ENCODE data around the gene LRRC8D. TPM values are rescaled to one million over a fixed set of nuclear protein-coding genes. Genes with fewer than 3 reads are reported as not detected.

Gene LRRC8D
- total and polyA plus RNA-seq, 2 experiments from 2014 or later = 30.1 to 30.7 TPM

- Histone ChIP-seq H3K27me3 (replicated peaks; ENCODE audit: insufficient read depth) (peaks cover 8% of the 10 kb centered on the region), H3K36me3 (ENCODE audit: low read depth) (no peaks in the 10 kb centered on the region), H3K9ac (peak overlapping the region; percentile 74), H3K9me3 (ENCODE audit: low read depth) (no peaks in the 10 kb centered on the region), H2AFZ (peak overlapping the region; percentile 94), H3K27ac (no peak overlapping the region), H3K4me1 (ENCODE audit: insufficient read depth) (peaks cover 16% of the 10 kb centered on the region), H3F3A (ENCODE audit: insufficient read depth) (no peaks in the 10 kb centered on the region), H3K79me2 (ENCODE audit: insufficient read depth) (no peaks in the 10 kb centered on the region), H3K9me2 (ENCODE audit: insufficient read depth) (no peaks in the 10 kb centered on the region), H3K4me3 (peak overlapping the region; percentile 85), H4K20me1 (ENCODE audit: insufficient read depth) (no peaks in the 10 kb centered on the region), H3K4me2 (ENCODE audit: unreplicated experiment) (peak overlapping the region; percentile 98)
- TF ChIP-seq EZH2phosphoT487 (IDR thresholded peaks at IDR 0.05; ENCODE audit: insufficient read depth, low read depth) = no peak
- in situ Hi-C loops (cut with MboI) = no loop called here
- peak; percentile 68 for DNase-seq
- 4% methylated on average over 46 to 48 of the region's 73 CpGs for WGBS, 2 experiments (ENCODE audit: low coverage in 1 of 2, low lambda C conversion rate in 2 of 2, missing lambda C conversion rate in 2 of 2)
These were observed 683 bp downstream of the LRRC8D start for GRCh38 chr1:89821322-89822108.

GRCh38 chr1:89822109-89822962 lies 1.5 kb downstream of the LRRC8D start:
- H4K20me1 ChIP-seq (ENCODE audit: insufficient read depth) = no peaks in the 10 kb centered on the region
- peaks cover 16% of the 10 kb centered on the region for H3K4me1 ChIP-seq (ENCODE audit: insufficient read depth)
- in situ Hi-C loops (cut with MboI) = no loop called here
- peak overlapping the region; percentile 85 for H3K4me3 ChIP-seq
- H3K27me3 ChIP-seq (replicated peaks; ENCODE audit: insufficient read depth) = peaks cover 8% of the 10 kb centered on the region
- no peaks in the 10 kb centered on the region for H3K9me2 ChIP-seq (ENCODE audit: insufficient read depth)
- WGBS, 2 experiments (ENCODE audit: low coverage in 1 of 2, low lambda C conversion rate in 2 of 2, missing lambda C conversion rate in 2 of 2) = 72 to 75% methylated on average over 17 of the region's 17 CpGs
- DNase-seq = no peak
- no peaks in the 10 kb centered on the region for H3K9me3 ChIP-seq (ENCODE audit: low read depth)
- no peaks in the 10 kb centered on the region for H3K36me3 ChIP-seq (ENCODE audit: low read depth)
- H2AFZ ChIP-seq = peak overlapping the region; percentile 94
- H3K79me2 ChIP-seq (ENCODE audit: insufficient read depth) = no peaks in the 10 kb centered on the region
- TF ChIP-seq EZH2phosphoT487 (IDR thresholded peaks at IDR 0.05; ENCODE audit: insufficient read depth, low read depth) = no peak
- TF ChIP-seq EZH2 (IDR thresholded peaks at IDR 0.05; ENCODE audit: insufficient read depth, poor library complexity, severe bottlenecking) = no peak
- H3K9ac ChIP-seq = peak overlapping the region; percentile 74; the same call in 1 of the 2 replicates
- no peaks in the 10 kb centered on the region for H3F3A ChIP-seq (ENCODE audit: insufficient read depth)
- no peak overlapping the region for H3K27ac ChIP-seq
- peak overlapping the region; percentile 98 for H3K4me2 ChIP-seq (ENCODE audit: unreplicated experiment)

GRCh38 chr1:89822999-89823628 lies 2.3 kb downstream of the LRRC8D start:
- DNase-seq = peak; percentile 71
- peak overlapping the region; percentile 27 for H3K9ac ChIP-seq
- H3K4me2 ChIP-seq (ENCODE audit: unreplicated experiment) = peak overlapping the region; percentile 32

GRCh38 chr1:89823679-89824292 lies 3.0 kb downstream of the LRRC8D start:
- no peak overlapping the region for H3K27ac ChIP-seq

More at GRCh38 chr1:89822999-89823628, 2.3 kb downstream of the LRRC8D start:
- Histone ChIP-seq H3K9me2 (ENCODE audit: insufficient read depth) (no peaks in the 10 kb centered on the region), H3K4me1 (ENCODE audit: insufficient read depth) (peaks cover 16% of the 10 kb centered on the region), H3K79me2 (ENCODE audit: insufficient read depth) (no peaks in the 10 kb centered on the region), H3K27ac (no peak overlapping the region), H3F3A (ENCODE audit: insufficient read depth) (no peaks in the 10 kb centered on the region), H3K9me3 (ENCODE audit: low read depth) (no peaks in the 10 kb centered on the region), H3K36me3 (ENCODE audit: low read depth) (no peaks in the 10 kb centered on the region), H2AFZ (peak overlapping the region; percentile 56), H3K4me3 (peak overlapping the region; percentile 85; the same call in 1 of the 2 replicates), H3K27me3 (replicated peaks; ENCODE audit: insufficient read depth) (peaks cover 8% of the 10 kb centered on the region), H4K20me1 (ENCODE audit: insufficient read depth) (no peaks in the 10 kb centered on the region)
- in situ Hi-C loops (cut with MboI) = no loop called here
- WGBS, 2 experiments (ENCODE audit: low coverage in 1 of 2, low lambda C conversion rate in 2 of 2, missing lambda C conversion rate in 2 of 2) = 64 to 67% methylated on average over 4 of the region's 4 CpGs
- TF ChIP-seq EZH2phosphoT487 (IDR thresholded peaks at IDR 0.05; ENCODE audit: insufficient read depth, low read depth) (no peak), EZH2 (IDR thresholded peaks at IDR 0.05; ENCODE audit: insufficient read depth, poor library complexity, severe bottlenecking) (no peak)

More at GRCh38 chr1:89823679-89824292, 3.0 kb downstream of the LRRC8D start:
- in situ Hi-C loops (cut with MboI) = no loop called here
- Histone ChIP-seq H3K79me2 (ENCODE audit: insufficient read depth) (no peaks in the 10 kb centered on the region), H3K4me1 (ENCODE audit: insufficient read depth) (peaks cover 16% of the 10 kb centered on the region), H3K9ac (peak overlapping the region; percentile 27), H3F3A (ENCODE audit: insufficient read depth) (no peaks in the 10 kb centered on the region), H3K4me2 (ENCODE audit: unreplicated experiment) (peak overlapping the region; percentile 32), H3K9me2 (ENCODE audit: insufficient read depth) (no peaks in the 10 kb centered on the region), H2AFZ (peak overlapping the region; percentile 56), H3K4me3 (0 out of 2 replicates have a peak overlapping the region, but pooled peaks have one; percentile 85), H4K20me1 (ENCODE audit: insufficient read depth) (no peaks in the 10 kb centered on the region), H3K36me3 (ENCODE audit: low read depth) (no peaks in the 10 kb centered on the region), H3K9me3 (ENCODE audit: low read depth) (no peaks in the 10 kb centered on the region), H3K27me3 (replicated peaks; ENCODE audit: insufficient read depth) (peaks cover 8% of the 10 kb centered on the region)
- 82 to 87% methylated on average over 6 of the region's 6 CpGs for WGBS, 2 experiments (ENCODE audit: low coverage in 1 of 2, low lambda C conversion rate in 2 of 2, missing lambda C conversion rate in 2 of 2)
- no peak for TF ChIP-seq EZH2phosphoT487 (IDR thresholded peaks at IDR 0.05; ENCODE audit: insufficient read depth, low read depth)
- no peak for TF ChIP-seq EZH2 (IDR thresholded peaks at IDR 0.05; ENCODE audit: insufficient read depth, poor library complexity, severe bottlenecking)
- peak; percentile 3 for DNase-seq

All from GM23248 (cell line).